Tongue (tissue), 2 donors: ENCODE results near the gene MCM9. TPM values are rescaled to one million over a fixed set of nuclear protein-coding genes. Genes with fewer than 3 reads are reported as not detected.
A peak's percentile ranks its signal among the peaks of the same experiment; 100 is the strongest.
"Not testable (repeated sequence)": the region's sequence is repeated elsewhere in the genome, so short reads cannot be mapped to it uniquely, and the experiment has no call there.

Experiments used
- DNase-seq: peaks from one replicate; pipeline ENCODE4 v3.0.0-alpha.2; 2015
- total RNA-seq: library from RNA; depleted of rRNA; stranded (reverse); fragments of >200 nt; gene quantifications from one replicate; pipeline ENCODE4 v1.2.3, GENCODE V29; 2014

MCM9 gene
- total RNA-seq, 1 donor from 2014 or later: 20.7 TPM

GRCh38 chr6:118893064-118893806, 41.7 kb downstream of the MCM9 start:
- peak; percentile 90 for DNase-seq

GRCh38 chr6:118892355-118892991, 42.5 kb downstream of the MCM9 start:
- no peak for DNase-seq

- DNase-seq: no peak
Observed at GRCh38 chr6:118890997-118891790, 43.8 kb downstream of the MCM9 start.

- DNase-seq: no peak
Observed at GRCh38 chr6:118889163-118889562, 45.8 kb downstream of the MCM9 start.

- DNase-seq: no peak
Observed at GRCh38 chr6:118886641-118887040, 48.3 kb downstream of the MCM9 start.

- DNase-seq: no peak
Observed at GRCh38 chr6:118882314-118882905, 52.5 kb downstream of the MCM9 start.

- DNase-seq: no peak
Observed at GRCh38 chr6:118881440-118882313, 53.3 kb downstream of the MCM9 start.

- DNase-seq: no peak
Observed at GRCh38 chr6:118877806-118878205, 57.2 kb downstream of the MCM9 start.

GRCh38 chr6:118876814-118877213, 58.1 kb downstream of the MCM9 start:
- DNase-seq: no peak

GRCh38 chr6:118876198-118876597, 58.8 kb downstream of the MCM9 start:
- DNase-seq: no peak

GRCh38 chr6:118875672-118876071, 59.3 kb downstream of the MCM9 start:
- DNase-seq: no peak

GRCh38 chr6:118873239-118873638, 61.7 kb downstream of the MCM9 start:
- no peak for DNase-seq

- no peak for DNase-seq
Observed at GRCh38 chr6:118872726-118873125, 62.2 kb downstream of the MCM9 start.

- no peak for DNase-seq
Observed at GRCh38 chr6:118872318-118872717, 62.6 kb downstream of the MCM9 start.

- DNase-seq: no peak
Observed at GRCh38 chr6:118871331-118871730, 63.6 kb downstream of the MCM9 start.

- DNase-seq: no peak
Observed at GRCh38 chr6:118869894-118870589, 64.9 kb downstream of the MCM9 start.

- no peak for DNase-seq
Observed at GRCh38 chr6:118869350-118869749, 65.6 kb downstream of the MCM9 start.

GRCh38 chr6:118868901-118869300, 66.1 kb downstream of the MCM9 start:
- DNase-seq: not testable (repeated sequence)

- DNase-seq: no peak
Observed at GRCh38 chr6:118867181-118867580, 67.8 kb downstream of the MCM9 start.

- no peak for DNase-seq
Observed at GRCh38 chr6:118865100-118865391, 69.9 kb downstream of the MCM9 start.
